GM12878 (cell line): Measurements from ENCODE around the gene HIVEP1. TPM values are rescaled to one million over a fixed set of nuclear protein-coding genes. Genes with fewer than 3 reads are reported as not detected.

Source experiments
- ASH2L ChIP-seq: fragments of 300-600, 200-600 bp; sonication (generic); IDR thresholded peaks from 2 replicates; pipeline ENCODE4 v1.6.1; 2017; ENCODE audit warnings: low read depth, mild to moderate bottlenecking, borderline replicate concordance
- BACH1 ChIP-seq: fragments of 450-650 bp; IDR thresholded peaks from 2 replicates; pipeline ENCODE4 v1.6.1; 2017; ENCODE audit warnings: mild to moderate bottlenecking, borderline replicate concordance
- BCL11A ChIP-seq: IDR thresholded peaks from 2 replicates; pipeline ENCODE4 v1.6.1; 2011; ENCODE audit warnings: low read depth, low read length
- BHLHE40 ChIP-seq, 2 experiments: fragments of 450-650 bp in 1 of 2; IDR thresholded peaks; 2 replicates each; pipeline ENCODE4 v1.6.1; 2011 to 2017; ENCODE audit warnings: low read depth in 2 of 2, borderline replicate concordance in 1 of 2, improper control_type of control experiment in 1 of 2, low read length in 1 of 2, mild to moderate bottlenecking in 1 of 2
- BMI1 ChIP-seq: fragments of 450-650 bp; IDR thresholded peaks from 2 replicates; pipeline ENCODE4 v1.6.1; 2016; ENCODE audit warnings: mild to moderate bottlenecking, moderate library complexity, borderline replicate concordance
- CBX3 ChIP-seq: fragments of 200-600 bp; sonication (generic); IDR thresholded peaks from 2 replicates; pipeline ENCODE4 v1.6.1; 2016; ENCODE audit warnings: low read depth, borderline replicate concordance
- E2F8 ChIP-seq: fragments of 450-650 bp; IDR thresholded peaks from 2 replicates; pipeline ENCODE4 v1.6.1; 2018; ENCODE audit warnings: mild to moderate bottlenecking, low read depth, moderate library complexity; ENCODE audit not compliant: partially characterized antibody
- EP300 ChIP-seq, 2 experiments: fragments of 150-350 bp in 1 of 2; IDR thresholded peaks; 2 replicates each; pipeline ENCODE4 v1.6.1; 2011 to 2012; ENCODE audit warnings: low read depth in 2 of 2, low read length in 2 of 2, borderline replicate concordance in 1 of 2, improper control_type of control experiment in 1 of 2, inconsistent platforms in 1 of 2; ENCODE audit not compliant: control insufficient read depth in 1 of 2
- MEF2A ChIP-seq: IDR thresholded peaks from 2 replicates; pipeline ENCODE4 v1.6.1; 2011; ENCODE audit warnings: low read depth, mild to moderate bottlenecking, low read length, moderate library complexity; ENCODE audit not compliant: insufficient read depth
- MYC ChIP-seq: IDR thresholded peaks from 2 replicates; pipeline ENCODE4 v1.6.1; 2011; ENCODE audit warnings: mild to moderate bottlenecking, low read length, moderate library complexity, inconsistent platforms; ENCODE audit not compliant: insufficient read depth, insufficient replicate concordance, insufficient read length, severe bottlenecking
- NR2C1 ChIP-seq: fragments of 450-650 bp; IDR thresholded peaks from 2 replicates; pipeline ENCODE4 v1.6.1; 2017; ENCODE audit warnings: antibody characterized with exemption, mild to moderate bottlenecking, moderate library complexity
- PML ChIP-seq: IDR thresholded peaks from 2 replicates; pipeline ENCODE4 v1.6.1; 2012; ENCODE audit warnings: low read length, inconsistent platforms
- POLR2AphosphoS5 ChIP-seq: IDR thresholded peaks from 2 replicates; pipeline ENCODE4 v1.6.1; 2011; ENCODE audit warnings: mild to moderate bottlenecking, low read length, inconsistent platforms
- RBBP5 ChIP-seq: fragments of 200-600 bp; sonication (generic); conservative IDR thresholded peaks from 2 replicates; pipeline ENCODE4 v1.6.1; 2016
- SMAD5 ChIP-seq: IDR thresholded peaks from 2 replicates; pipeline ENCODE4 v1.6.1; 2016; ENCODE audit warnings: antibody characterized with exemption, low read depth
- TAF1 ChIP-seq: IDR thresholded peaks from 2 replicates; pipeline ENCODE4 v1.6.1; 2011; ENCODE audit warnings: mild to moderate bottlenecking, low read depth, low read length, borderline replicate concordance
- TCF12 ChIP-seq: IDR thresholded peaks from 2 replicates; pipeline ENCODE4 v1.6.1; 2011; ENCODE audit warnings: low read depth, mild to moderate bottlenecking, low read length
- TCF3 ChIP-seq: IDR thresholded peaks from 2 replicates; pipeline ENCODE4 v1.6.1; 2012; ENCODE audit warnings: low read depth, mild to moderate bottlenecking, low read length, borderline replicate concordance; ENCODE audit not compliant: insufficient read depth
- ZNF217 ChIP-seq: fragments of 450-650 bp; IDR thresholded peaks from 2 replicates; pipeline ENCODE4 v1.6.1; 2017; ENCODE audit warnings: antibody characterized with exemption, mild to moderate bottlenecking
- polyA plus RNA-seq, 11 experiments: library from polyadenylated mRNA; depleted of rRNA in 4 of 11; unstranded in 6 of 11; stranded (reverse) in 5 of 11; fragments of >200 nt; fragmentation: Nextera tagmentation in 4 of 11; fragmentation: Illumina TruSeq in 1 of 11; extraction: Ambion mirVana in 4 of 11; extraction: Trizol in 1 of 11; gene quantifications; 1 replicate in 1 of 11; 2 replicates in 10 of 11; pipeline versions ENCODE4 v1.2.1 to v1.2.3, GENCODE V29; 2011 to 2016; ENCODE audit warnings: inconsistent platforms in 2 of 11, missing spikeins in 2 of 11, low read depth in 1 of 11
- total RNA-seq, 4 experiments: library from RNA; depleted of rRNA in 3 of 4; stranded (reverse); fragments of >200 nt in 3 of 4; fragmentation: Illumina TruSeq in 1 of 4; extraction: Trizol in 1 of 4; gene quantifications; 2 replicates each; pipeline versions ENCODE4 v1.2.1 to v1.2.3, GENCODE V29; 2013 to 2021

The HIVEP1 gene
- total and polyA plus RNA-seq, 10 of the 15 experiments (the other 5 are each of a cell fraction or from before 2014, with no cell fraction given), result 4.3 to 37.5 (median 21.6) TPM

- TF ChIP-seq E2F8, result no peak
- TF ChIP-seq TCF3, result peak; percentile 36; the same call in 1 of the 2 replicates
- peak; percentile 67; the same call in 1 of the 2 replicates for TF ChIP-seq TAF1
- peak; percentile 88 for TF ChIP-seq BCL11A
- no peak; the same call in 1 of the 2 replicates for TF ChIP-seq ZNF217
- peak; percentile 95 to 98 for TF ChIP-seq EP300 (IDR thresholded peaks at IDR 0.05; ENCODE audit: borderline replicate concordance in 1 of 2, control insufficient read depth in 1 of 2, low read depth in 2 of 2, low read length in 2 of 2)
- TF ChIP-seq PML, result 0 out of 2 replicates have a peak, but pooled peaks have one; percentile 19
- TF ChIP-seq TCF12, result no peak
- 0 out of 2 replicates have a peak, but pooled peaks have one; percentile 48 for TF ChIP-seq RBBP5
- TF ChIP-seq BACH1, result peak; percentile 75; the same call in 1 of the 2 replicates
- peak; percentile 83; the same call in 1 of the 2 replicates for TF ChIP-seq POLR2AphosphoS5
- TF ChIP-seq MYC, result no peak
- TF ChIP-seq BMI1, result peak; percentile 64; the same call in 1 of the 2 replicates
- TF ChIP-seq MEF2A, result peak; percentile 83
- TF ChIP-seq SMAD5, result peak; percentile 48; the same call in 1 of the 2 replicates
- no peak for TF ChIP-seq NR2C1
- TF ChIP-seq CBX3, result no peak
- TF ChIP-seq BHLHE40 (IDR thresholded peaks at IDR 0.05; ENCODE audit: borderline replicate concordance in 1 of 2, low read depth in 2 of 2, low read length in 1 of 2), result peak; percentile 75 to 76
- TF ChIP-seq ASH2L, result peak; percentile 90
Observed at GRCh38 chr6:12051861-12052368, 39.8 kb downstream of the HIVEP1 start (continued).
